GM12801 (cell line): ENCODE data around the gene DOCK4.

Experiments
- CTCF ChIP-seq: IDR thresholded peaks from one replicate; pipeline ENCODE4 v1.5.1; 2011; ENCODE audit warnings: control low read depth; ENCODE audit not compliant: insufficient read length; ENCODE audit errors: extremely low read depth

The DOCK4 gene

GRCh38 chr7:112238852-112239610 is 32.8 kb upstream of the DOCK4 start:
- no peak for TF ChIP-seq CTCF

GRCh38 chr7:112238330-112238729 is 32.1 kb upstream of the DOCK4 start:
- TF ChIP-seq CTCF, result no peak

- TF ChIP-seq CTCF, result no peak
These were observed 30.4 kb upstream of the DOCK4 start for GRCh38 chr7:112236597-112236996.

GRCh38 chr7:112234147-112234546 is 27.9 kb upstream of the DOCK4 start:
- TF ChIP-seq CTCF, result no peak

- no peak for TF ChIP-seq CTCF
These were observed 27.0 kb upstream of the DOCK4 start for GRCh38 chr7:112233048-112233697.

GRCh38 chr7:112232212-112232978 is 26.2 kb upstream of the DOCK4 start:
- no peak for TF ChIP-seq CTCF

- TF ChIP-seq CTCF, result no peak
These were observed 22.4 kb upstream of the DOCK4 start for GRCh38 chr7:112228632-112229031.
